Activated CD4-positive, alpha-beta memory T cell treated with anti-CD3 and anti-CD28 coated beads, Interleukin-2, amount 10 ng/mL, durations not matched to agents 7 days and 5 days (primary cell): ENCODE measurements around the gene PDE4B. TPM values are rescaled to one million over a fixed set of nuclear protein-coding genes. Genes with fewer than 3 reads are reported as not detected.
"Not testable (repeated sequence)": the region's sequence is repeated elsewhere in the genome, so short reads cannot be mapped to it uniquely, and the experiment has no call there.

ENCODE experiments used
- CTCF ChIA-PET: fragments of 350-600 bp; sonication (Branson Sonifier 250); formaldehyde crosslinking; loops from one replicate; lab custom pipeline; 2021; ENCODE audit warnings: antibody characterized with exemption, inconsistent platforms; lab: Charles Lee
- POLR2A ChIA-PET: fragments of 350-600 bp; sonication (Branson Sonifier 250); formaldehyde crosslinking; loops from one replicate; lab custom pipeline; 2021; ENCODE audit warnings: antibody characterized with exemption; lab: Charles Lee
- DNase-seq: peaks from one replicate; pipeline ENCODE4 v3.0.0-alpha.2; 2020
- H3K27ac Mint-ChIP-seq: one replicate; pipeline ENCODE4 v1.8.0; 2021; ENCODE audit warnings: mild to moderate bottlenecking, mixed read lengths
- H3K27me3 Mint-ChIP-seq: one replicate; pipeline ENCODE4 v1.8.0; 2021; ENCODE audit warnings: mixed read lengths
- H3K36me3 Mint-ChIP-seq: one replicate; pipeline ENCODE4 v1.8.0; 2021; ENCODE audit warnings: low read depth, mixed read lengths
- H3K4me1 Mint-ChIP-seq: one replicate; pipeline ENCODE4 v1.8.0; 2021; ENCODE audit warnings: mixed read lengths
- H3K4me3 Mint-ChIP-seq: one replicate; pipeline ENCODE4 v1.8.0; 2021; ENCODE audit warnings: mild to moderate bottlenecking, mixed read lengths
- H3K9me3 Mint-ChIP-seq: one replicate; pipeline ENCODE4 v1.8.0; 2021; ENCODE audit warnings: mixed read lengths
- total RNA-seq, 2 experiments: library from RNA; stranded (reverse); gene quantifications; one replicate each; pipeline ENCODE4 v1.2.3, GENCODE V29; 2021

PDE4B gene
- total RNA-seq, 2 experiments from 2014 or later = 46.8 to 48.0 TPM

DNA sequence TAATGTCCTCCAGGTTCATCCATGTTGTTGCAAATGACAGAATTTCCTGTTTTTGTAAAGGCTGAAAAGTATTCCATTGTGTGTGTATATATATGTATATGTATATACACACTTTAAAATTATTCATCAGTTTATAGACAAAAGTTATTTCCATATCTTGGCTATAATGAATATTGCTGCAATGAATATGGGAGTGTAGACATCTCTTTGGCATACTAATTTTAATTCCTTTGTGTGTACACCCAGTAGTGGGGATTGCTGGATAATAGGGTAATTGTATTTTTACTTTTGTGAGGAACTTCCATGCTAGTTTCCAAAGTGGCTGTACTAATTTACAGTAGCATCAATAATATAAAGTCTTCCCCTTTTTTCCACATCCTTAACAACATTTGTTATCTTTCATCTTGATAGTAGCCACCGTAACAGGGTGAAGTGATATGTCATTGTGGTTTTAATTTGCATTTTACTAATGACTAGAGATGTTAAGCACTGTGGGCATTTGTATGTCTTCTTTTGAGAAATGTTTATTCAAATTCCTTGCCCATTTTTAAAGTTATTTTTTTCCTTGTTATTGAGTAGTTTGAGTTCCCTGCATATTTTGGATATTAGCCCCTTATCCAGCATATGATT lies 243.0 kb downstream of the PDE4B start:
- H3K36me3 Mint-ChIP-seq = no peaks in the 10 kb centered on the region
- ChIA-PET POLR2A (no interaction called here), CTCF (no interaction called here)
- no peak overlapping the region for H3K4me3 Mint-ChIP-seq
- H3K9me3 Mint-ChIP-seq = no peaks in the 10 kb centered on the region
- H3K4me1 Mint-ChIP-seq = no peaks in the 10 kb centered on the region
- peaks cover 21% of the 10 kb centered on the region for H3K27me3 Mint-ChIP-seq
- DNase-seq = no peak
- no peak overlapping the region for H3K27ac Mint-ChIP-seq

GRCh38 chr1:66041654-66042053 lies 249.0 kb downstream of the PDE4B start:
- Mint-ChIP-seq H3K27ac (no peak overlapping the region), H3K27me3 (peaks cover 17% of the 10 kb centered on the region), H3K4me3 (no peak overlapping the region), H3K36me3 (no peaks in the 10 kb centered on the region), H3K4me1 (no peaks in the 10 kb centered on the region), H3K9me3 (no peaks in the 10 kb centered on the region)
- ChIA-PET CTCF (no interaction called here), POLR2A (no interaction called here)
- no peak for DNase-seq

DNA sequence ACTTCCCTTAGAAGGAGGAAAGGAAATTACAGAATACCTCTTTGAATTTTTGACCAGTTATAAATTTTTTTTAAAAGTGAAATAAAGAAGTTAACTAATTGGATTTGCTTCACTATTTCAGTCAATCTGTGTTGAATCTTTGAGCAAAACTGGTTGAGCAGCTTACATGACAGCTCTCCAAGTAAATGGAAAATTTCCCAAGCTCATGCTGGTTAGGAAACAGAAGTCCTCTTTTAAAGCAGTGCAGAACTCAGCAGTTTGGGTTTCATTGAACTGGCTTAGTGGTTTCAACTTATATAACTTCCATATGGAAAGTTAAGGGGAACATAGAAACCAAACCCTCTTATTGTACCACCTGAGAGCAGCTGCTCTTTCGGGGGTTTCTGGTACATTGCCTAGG lies 250.5 kb downstream of the PDE4B start:
- ChIA-PET POLR2A (no interaction called here), CTCF (no interaction called here)
- no peaks in the 10 kb centered on the region for H3K4me1 Mint-ChIP-seq

DNA sequence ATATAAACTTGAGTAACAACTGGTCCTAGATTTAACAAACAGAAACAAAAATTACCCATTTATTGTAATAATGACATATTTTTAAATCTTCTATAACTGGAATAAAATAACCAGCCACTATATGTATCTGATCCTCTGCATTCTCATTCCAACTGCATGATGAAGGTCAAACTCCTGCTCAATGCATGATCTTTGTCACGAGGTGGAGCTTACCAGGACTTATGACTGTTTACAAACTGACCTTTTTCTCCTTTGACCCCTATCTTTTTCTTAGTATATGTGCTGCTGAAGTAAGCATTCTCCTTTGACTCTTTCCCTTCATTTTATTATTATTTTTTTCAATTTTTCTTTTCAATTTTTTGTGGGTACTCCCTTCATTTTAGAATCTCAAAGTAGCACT lies 252.2 kb downstream of the PDE4B start:
- H3K36me3 Mint-ChIP-seq = no peaks in the 10 kb centered on the region
- H3K27me3 Mint-ChIP-seq = peaks cover 12% of the 10 kb centered on the region
- no peak for DNase-seq
- no peaks in the 10 kb centered on the region for H3K9me3 Mint-ChIP-seq
- no peak overlapping the region for H3K27ac Mint-ChIP-seq
- CTCF ChIA-PET = interaction anchor here (0.7 kb wide), 1 partner anchor 783 kb away, joined by 3 read pairs; no protein-coding TSS in a partner anchor
- POLR2A ChIA-PET = no interaction called here
- no peak overlapping the region for H3K4me3 Mint-ChIP-seq
- no peaks in the 10 kb centered on the region for H3K4me1 Mint-ChIP-seq

More for the DNA sequence above, 250.5 kb downstream of the PDE4B start:
- H3K36me3 Mint-ChIP-seq = no peaks in the 10 kb centered on the region
- no peaks in the 10 kb centered on the region for H3K9me3 Mint-ChIP-seq
- H3K27ac Mint-ChIP-seq = no peak overlapping the region
- H3K4me3 Mint-ChIP-seq = no peak overlapping the region
- DNase-seq = no peak
- peaks cover 16% of the 10 kb centered on the region for H3K27me3 Mint-ChIP-seq

DNA sequence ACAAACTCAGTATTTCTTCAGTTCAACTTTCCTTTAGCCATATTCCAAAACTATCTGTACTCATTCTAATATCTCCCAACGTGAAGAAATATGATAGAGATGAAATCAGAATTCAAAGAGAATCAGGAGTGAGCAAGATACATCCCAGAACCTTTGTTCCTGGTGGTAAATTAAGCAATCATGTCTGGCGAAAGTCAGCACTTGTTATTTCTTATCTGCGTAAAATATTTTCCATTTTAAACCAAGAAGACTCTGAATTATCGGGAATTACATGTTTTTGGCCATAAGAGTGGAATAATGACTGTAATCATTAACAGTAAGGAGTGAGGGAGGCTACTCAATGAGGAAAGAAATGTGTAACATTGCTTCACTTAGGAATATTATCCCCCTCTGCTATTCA lies 253.7 kb downstream of the PDE4B start:
- H3K4me1 Mint-ChIP-seq = no peaks in the 10 kb centered on the region
- H3K4me3 Mint-ChIP-seq = no peak overlapping the region
- DNase-seq = no peak
- H3K36me3 Mint-ChIP-seq = no peaks in the 10 kb centered on the region
- no peaks in the 10 kb centered on the region for H3K9me3 Mint-ChIP-seq
- ChIA-PET CTCF (interaction anchor here (1.4 kb wide), 1 partner anchor 196 kb away, joined by 3 read pairs; no protein-coding TSS in a partner anchor), POLR2A (no interaction called here)
- no peak overlapping the region for H3K27ac Mint-ChIP-seq
- peaks cover 11% of the 10 kb centered on the region for H3K27me3 Mint-ChIP-seq

GRCh38 chr1:66048011-66048410 lies 255.3 kb downstream of the PDE4B start:
- Mint-ChIP-seq H3K4me3 (no peak overlapping the region), H3K27ac (no peak overlapping the region), H3K36me3 (no peaks in the 10 kb centered on the region), H3K27me3 (peaks cover 11% of the 10 kb centered on the region), H3K4me1 (no peaks in the 10 kb centered on the region), H3K9me3 (no peaks in the 10 kb centered on the region)
- no peak for DNase-seq
- POLR2A ChIA-PET = no interaction called here
- CTCF ChIA-PET = interaction anchor here (1.4 kb wide), 1 partner anchor 195 kb away, joined by 3 read pairs; no protein-coding TSS in a partner anchor

DNA sequence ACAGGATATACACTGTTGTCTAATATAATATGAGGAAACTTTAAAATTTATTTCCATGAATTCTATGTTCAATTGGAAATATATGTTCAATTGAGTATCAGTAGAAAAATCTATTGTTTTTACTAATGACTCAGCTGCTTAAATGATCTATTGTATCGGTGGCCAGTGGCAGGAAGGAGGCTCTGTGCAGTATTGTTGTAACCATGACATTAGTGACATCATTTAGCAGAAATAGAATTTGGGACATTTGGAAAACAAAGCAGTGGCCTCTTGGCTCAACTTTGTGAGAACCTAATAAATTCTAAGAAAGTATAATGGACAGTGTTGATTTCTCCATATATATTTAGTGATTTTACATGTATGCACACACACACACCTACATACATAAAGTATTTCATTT lies 257.4 kb downstream of the PDE4B start:
- Mint-ChIP-seq H3K4me1 (no peaks in the 10 kb centered on the region), H3K36me3 (no peaks in the 10 kb centered on the region), H3K27me3 (peaks cover 10% of the 10 kb centered on the region), H3K4me3 (no peak overlapping the region), H3K27ac (no peak overlapping the region), H3K9me3 (no peaks in the 10 kb centered on the region)
- ChIA-PET CTCF (no interaction called here), POLR2A (no interaction called here)
- DNase-seq = no peak

DNA sequence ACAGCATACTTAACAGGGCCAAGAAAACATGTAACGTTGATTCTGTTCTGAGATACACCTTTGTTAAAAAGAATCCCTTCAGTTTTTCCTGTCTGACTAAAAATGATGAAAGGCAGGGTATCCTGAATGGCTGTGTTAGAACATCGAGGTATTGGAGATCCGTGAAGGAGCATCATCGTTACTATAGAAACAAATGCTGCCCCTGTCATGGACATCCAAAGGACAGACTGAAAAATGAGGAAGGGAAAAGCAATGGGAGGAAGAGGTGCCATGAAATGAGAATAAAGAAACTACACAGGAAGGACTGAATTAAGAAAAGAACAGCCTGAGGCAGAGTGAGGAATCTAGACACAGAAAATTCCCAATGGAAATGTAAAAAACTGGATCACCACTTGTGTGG lies 257.9 kb downstream of the PDE4B start:
- no peaks in the 10 kb centered on the region for H3K9me3 Mint-ChIP-seq
- ChIA-PET CTCF (no interaction called here), POLR2A (no interaction called here)
- H3K27me3 Mint-ChIP-seq = peaks cover 9% of the 10 kb centered on the region
- no peak overlapping the region for H3K4me3 Mint-ChIP-seq
- H3K4me1 Mint-ChIP-seq = no peaks in the 10 kb centered on the region
- no peak overlapping the region for H3K27ac Mint-ChIP-seq
- no peaks in the 10 kb centered on the region for H3K36me3 Mint-ChIP-seq
- DNase-seq = no peak

GRCh38 chr1:66055092-66055491 lies 262.4 kb downstream of the PDE4B start:
- no peak overlapping the region for H3K27ac Mint-ChIP-seq
- CTCF ChIA-PET = interaction anchor here (0.6 kb wide), 1 partner anchor 180 kb away, joined by 3 read pairs; no protein-coding TSS in a partner anchor

GRCh38 chr1:66057448-66057847 lies 264.8 kb downstream of the PDE4B start:
- H3K9me3 Mint-ChIP-seq, CTCF ChIA-PET, H3K4me1 Mint-ChIP-seq, DNase-seq, H3K4me3 Mint-ChIP-seq, H3K36me3 Mint-ChIP-seq, POLR2A ChIA-PET, H3K27ac Mint-ChIP-seq: not testable (repeated sequence)
- H3K27me3 Mint-ChIP-seq = peaks cover 19% of the 10 kb centered on the region

More at GRCh38 chr1:66055092-66055491, 262.4 kb downstream of the PDE4B start:
- POLR2A ChIA-PET = no interaction called here
- DNase-seq = no peak
- Mint-ChIP-seq H3K27me3 (peaks cover 12% of the 10 kb centered on the region), H3K4me1 (no peaks in the 10 kb centered on the region), H3K4me3 (no peak overlapping the region), H3K36me3 (no peaks in the 10 kb centered on the region), H3K9me3 (peaks cover 2% of the 10 kb centered on the region)

GRCh38 chr1:66058558-66058957 lies 265.9 kb downstream of the PDE4B start:
- POLR2A ChIA-PET = no interaction called here
- no peak overlapping the region for H3K4me3 Mint-ChIP-seq
- H3K9me3 Mint-ChIP-seq = peaks cover 2% of the 10 kb centered on the region
- H3K4me1 Mint-ChIP-seq = no peaks in the 10 kb centered on the region
- no peak for DNase-seq
- peaks cover 24% of the 10 kb centered on the region for H3K27me3 Mint-ChIP-seq
- CTCF ChIA-PET = no interaction called here
- H3K27ac Mint-ChIP-seq = no peak overlapping the region
- no peaks in the 10 kb centered on the region for H3K36me3 Mint-ChIP-seq

- H3K36me3 Mint-ChIP-seq, CTCF ChIA-PET, H3K4me1 Mint-ChIP-seq, H3K27ac Mint-ChIP-seq, POLR2A ChIA-PET, H3K9me3 Mint-ChIP-seq, DNase-seq, H3K4me3 Mint-ChIP-seq: not testable (repeated sequence)
- H3K27me3 Mint-ChIP-seq = peaks cover 36% of the 10 kb centered on the region
Measured at GRCh38 chr1:66067219-66067618, 274.5 kb downstream of the PDE4B start.

DNA sequence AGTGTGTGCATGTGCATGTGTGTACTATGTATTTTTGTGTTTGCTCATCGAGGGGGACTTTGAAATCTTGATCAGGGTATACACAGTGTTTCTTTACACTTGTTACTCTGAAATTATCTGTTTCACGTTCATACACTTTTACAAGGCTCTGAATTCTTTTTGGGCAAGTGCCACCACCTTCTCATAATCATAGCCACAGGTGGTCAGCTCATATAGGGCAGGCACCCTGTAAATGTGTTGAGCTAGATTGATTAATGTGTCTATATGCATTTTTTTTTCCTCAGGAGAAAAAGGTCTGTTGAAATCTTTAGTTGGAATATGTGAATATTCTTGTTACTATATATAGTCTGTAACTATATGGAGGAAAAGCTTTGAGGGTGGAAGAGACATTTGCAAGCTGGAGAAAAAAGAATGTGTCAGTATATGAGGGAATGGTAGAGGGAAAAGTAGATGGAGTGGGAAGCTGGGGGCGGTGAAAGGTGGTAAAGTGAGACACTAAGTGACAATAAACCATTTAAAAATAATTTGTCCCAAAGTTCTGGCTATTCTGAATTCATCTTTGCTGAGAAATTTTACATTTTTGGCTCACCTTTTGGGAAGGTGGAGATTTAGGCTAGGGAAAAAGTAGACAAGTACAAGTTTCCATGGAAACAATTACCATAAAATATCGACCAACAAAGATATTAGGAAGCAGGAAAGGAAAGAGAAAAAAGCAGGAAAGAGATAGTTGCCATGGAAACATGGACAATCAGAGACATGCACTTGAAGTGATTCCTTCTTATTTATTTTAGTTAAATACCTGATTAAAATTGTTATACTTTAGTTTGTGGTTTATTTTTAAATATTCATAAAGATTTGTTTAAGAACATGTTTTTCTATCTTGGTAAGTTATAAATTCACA lies 277.5 kb downstream of the PDE4B start:
- POLR2A ChIA-PET = no interaction called here
- Mint-ChIP-seq H3K9me3 (no peaks in the 10 kb centered on the region), H3K4me3 (no peak overlapping the region), H3K36me3 (no peaks in the 10 kb centered on the region), H3K27ac (no peak overlapping the region), H3K4me1 (no peaks in the 10 kb centered on the region), H3K27me3 (peaks cover 29% of the 10 kb centered on the region)
- CTCF ChIA-PET = no interaction called here
- DNase-seq = no peak
